GM11168 (cell line): ENCODE data around the gene ARHGAP10.

ENCODE experiments used
- in situ Hi-C: fragments of 300-500 bp; cut with MboI; formaldehyde crosslinking; loops from one replicate; pipeline ENCODE4 v1.12.0; 2022; ENCODE audit warnings: low sequenced_read_pairs; ENCODE audit not compliant: unreplicated experiment

ARHGAP10 gene

DNA sequence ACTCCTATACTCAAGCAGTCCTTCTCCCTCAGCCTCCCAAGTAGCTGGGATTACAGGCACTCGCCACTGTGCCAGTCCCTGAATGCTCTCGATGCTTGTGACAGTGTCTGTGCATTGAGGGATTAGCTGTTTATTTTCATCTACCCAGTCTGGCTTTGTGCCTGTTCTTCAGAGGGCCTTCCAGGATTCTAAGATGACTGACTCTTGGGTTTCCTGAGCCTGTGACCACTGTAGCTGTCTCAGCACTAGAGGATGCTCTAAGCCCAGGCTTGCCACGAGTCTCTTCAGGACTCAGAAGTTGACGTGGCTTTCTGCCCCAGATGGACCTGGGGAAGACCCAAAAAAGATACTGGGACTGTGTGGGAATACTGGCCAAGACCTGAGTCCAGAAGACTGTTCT, 201.4 kb downstream of the ARHGAP10 start:
- in situ Hi-C loops: no loop called here

DNA sequence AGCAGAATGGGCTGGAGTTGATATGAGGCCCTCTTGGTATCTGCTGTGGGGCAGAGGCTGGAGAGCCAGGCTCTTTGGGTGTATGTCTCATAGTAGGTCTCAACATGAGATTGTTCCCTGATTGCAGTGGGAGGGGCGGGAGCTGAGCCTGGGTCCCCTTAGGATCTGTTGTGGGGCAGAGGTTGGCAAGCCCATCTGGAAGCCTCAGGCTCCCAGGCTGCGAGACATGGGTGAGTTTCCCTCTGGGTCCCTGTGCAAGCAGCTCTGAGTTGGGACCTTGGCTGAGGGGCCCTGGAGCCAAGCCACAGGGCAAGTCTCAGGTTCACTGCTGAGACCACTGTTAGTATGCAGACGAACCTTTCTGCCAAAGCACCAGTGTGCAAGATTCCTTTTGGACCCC, 201.9 kb downstream of the ARHGAP10 start:
- in situ Hi-C loops: no loop called here

DNA sequence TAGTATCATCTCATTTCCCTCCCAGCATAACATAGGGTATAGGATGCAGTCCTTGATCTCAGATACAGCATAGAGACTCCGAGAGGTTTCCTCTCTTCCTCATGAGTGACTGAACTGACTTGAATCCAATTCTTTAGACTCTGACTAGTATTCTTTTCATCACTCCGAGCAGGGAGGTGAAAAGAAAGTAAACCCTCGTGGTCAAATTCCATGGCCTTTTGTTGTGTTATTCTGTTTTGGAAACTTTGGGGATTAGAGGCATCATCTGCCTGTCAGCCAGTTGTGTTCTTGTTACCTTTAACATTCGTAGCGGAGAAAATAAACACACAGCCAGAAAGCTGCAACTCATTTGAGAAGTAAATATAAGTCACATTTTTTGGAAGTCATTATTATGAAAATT, 206.6 kb downstream of the ARHGAP10 start:
- in situ Hi-C loops: no loop called here

DNA sequence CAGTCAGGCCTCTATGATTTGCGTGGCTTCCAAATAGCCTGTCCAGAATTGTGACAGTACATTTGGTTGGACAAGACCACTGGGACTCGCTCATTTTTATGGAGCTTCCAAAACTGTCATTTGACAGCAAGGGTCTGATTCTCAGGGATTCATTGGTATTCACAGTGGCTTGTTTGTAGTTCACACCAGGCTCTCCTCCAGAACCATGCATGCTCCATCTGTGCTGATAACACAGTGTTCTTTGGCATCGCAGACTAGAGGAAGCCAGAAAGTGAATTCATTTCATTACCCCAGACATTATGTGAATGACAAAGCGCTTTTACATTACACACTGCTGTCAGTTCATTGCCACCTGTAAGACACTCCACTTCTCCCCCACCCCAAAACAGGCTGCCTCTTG, 208.3 kb downstream of the ARHGAP10 start:
- in situ Hi-C loops: loop anchor here (10.0 kb wide), 1 partner anchor 225 kb away; no protein-coding TSS in a partner anchor

- in situ Hi-C loops: loop anchor here (10.0 kb wide), 1 partner anchor 223 kb away; no protein-coding TSS in a partner anchor
These were observed 209.5 kb downstream of the ARHGAP10 start for GRCh38 chr4:147941373-147941772.

- in situ Hi-C loops: loop anchor here (10.0 kb wide), 1 partner anchor 222 kb away; no protein-coding TSS in a partner anchor
These were observed 210.8 kb downstream of the ARHGAP10 start for GRCh38 chr4:147942729-147943128.

DNA sequence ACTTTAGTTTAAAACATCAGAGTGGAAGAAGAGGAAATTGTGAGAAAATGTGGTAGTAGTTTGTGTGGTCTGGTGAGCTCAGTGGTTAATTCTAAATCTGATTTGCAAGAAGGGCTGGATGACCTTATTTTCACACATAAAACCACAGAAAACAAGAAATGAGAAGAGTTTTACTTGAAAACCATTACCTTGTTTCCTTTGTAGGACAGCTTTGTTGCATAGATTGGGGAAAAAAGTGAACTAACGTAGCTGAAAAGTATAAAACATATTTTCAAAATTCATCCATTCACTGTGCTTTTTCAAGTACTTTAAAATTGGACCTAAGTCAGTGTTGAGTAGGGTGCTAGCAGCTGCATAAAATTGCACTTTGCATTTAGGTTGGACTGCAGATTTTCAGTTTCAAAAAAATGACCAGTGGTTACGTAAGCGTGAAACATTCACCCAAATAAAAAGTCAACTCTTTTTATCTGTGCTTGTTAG, 211.3 kb downstream of the ARHGAP10 start:
- in situ Hi-C loops: loop anchor here (10.0 kb wide), 1 partner anchor 222 kb away; no protein-coding TSS in a partner anchor

DNA sequence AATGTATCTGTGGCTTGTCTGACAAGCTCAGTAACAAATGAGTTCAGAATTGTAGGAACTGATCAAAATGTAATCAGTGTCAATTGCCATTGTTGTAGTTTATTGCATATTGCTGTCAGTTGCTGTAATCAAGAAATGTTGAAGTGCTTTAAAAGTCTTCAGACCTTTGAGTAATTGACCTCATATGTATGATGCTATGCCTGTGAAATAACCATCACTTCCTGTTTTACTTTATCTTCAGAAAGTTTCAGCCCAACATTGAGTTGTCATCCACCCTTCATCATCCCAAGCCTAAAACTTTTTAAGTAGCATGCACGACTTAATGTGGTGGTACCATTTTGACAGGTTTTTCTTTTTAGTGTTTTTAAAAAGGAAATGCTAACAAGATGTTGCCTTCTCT, 212.4 kb downstream of the ARHGAP10 start:
- in situ Hi-C loops: loop anchor here (10.0 kb wide), 1 partner anchor 221 kb away; no protein-coding TSS in a partner anchor

GRCh38 chr4:147944670-147945260, 212.9 kb downstream of the ARHGAP10 start:
- in situ Hi-C loops: loop anchor here (10.0 kb wide), 1 partner anchor 220 kb away; no protein-coding TSS in a partner anchor

DNA sequence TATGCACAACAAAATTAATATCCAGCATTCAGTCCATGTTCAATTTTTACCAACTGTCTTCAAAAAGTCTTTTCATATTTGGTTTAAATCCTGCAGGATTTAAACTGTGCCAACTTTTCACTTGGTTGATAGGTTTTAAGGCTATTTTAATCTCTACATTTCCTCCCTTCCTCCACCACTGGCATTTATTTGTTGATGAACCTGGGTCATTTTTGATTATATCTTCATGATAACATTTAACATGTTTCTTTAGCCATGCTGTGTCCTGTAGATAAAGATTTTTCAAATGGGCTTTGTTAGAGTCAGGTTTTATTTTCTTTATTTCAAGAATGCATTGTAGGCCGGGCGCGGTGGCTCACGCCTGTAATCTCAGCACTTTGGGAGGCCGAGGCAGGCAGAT, 216.4 kb downstream of the ARHGAP10 start:
- in situ Hi-C loops: loop anchor here (10.0 kb wide), 1 partner anchor 216 kb away; no protein-coding TSS in a partner anchor

- in situ Hi-C loops: no loop called here
These were observed 218.4 kb downstream of the ARHGAP10 start for GRCh38 chr4:147950261-147950660.

- in situ Hi-C loops: no loop called here
These were observed 219.0 kb downstream of the ARHGAP10 start for GRCh38 chr4:147950841-147951240.

- in situ Hi-C loops: no loop called here
These were observed 223.0 kb downstream of the ARHGAP10 start for GRCh38 chr4:147954850-147955249.

- in situ Hi-C loops: no loop called here
These were observed 224.1 kb downstream of the ARHGAP10 start for GRCh38 chr4:147955827-147956558.

DNA sequence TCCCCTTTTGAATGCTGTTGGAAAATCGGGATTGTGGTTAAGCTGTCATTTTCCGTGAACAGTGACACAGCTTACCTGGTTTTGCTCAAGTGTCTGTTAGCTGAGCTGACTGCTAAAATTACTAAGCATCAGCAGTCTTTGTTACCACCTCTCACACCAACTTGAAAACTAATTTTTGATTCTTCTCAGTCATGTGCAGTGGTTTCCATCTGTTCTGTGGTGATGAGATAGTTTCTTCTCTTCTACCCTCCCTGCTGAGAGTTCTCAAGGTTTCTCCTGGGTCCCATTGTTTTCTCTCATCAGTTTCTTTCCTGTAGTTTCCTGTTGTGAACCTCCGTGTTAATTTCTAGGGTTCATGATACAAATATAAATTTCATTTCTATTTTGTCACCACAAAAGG, 225.6 kb downstream of the ARHGAP10 start:
- in situ Hi-C loops: no loop called here

DNA sequence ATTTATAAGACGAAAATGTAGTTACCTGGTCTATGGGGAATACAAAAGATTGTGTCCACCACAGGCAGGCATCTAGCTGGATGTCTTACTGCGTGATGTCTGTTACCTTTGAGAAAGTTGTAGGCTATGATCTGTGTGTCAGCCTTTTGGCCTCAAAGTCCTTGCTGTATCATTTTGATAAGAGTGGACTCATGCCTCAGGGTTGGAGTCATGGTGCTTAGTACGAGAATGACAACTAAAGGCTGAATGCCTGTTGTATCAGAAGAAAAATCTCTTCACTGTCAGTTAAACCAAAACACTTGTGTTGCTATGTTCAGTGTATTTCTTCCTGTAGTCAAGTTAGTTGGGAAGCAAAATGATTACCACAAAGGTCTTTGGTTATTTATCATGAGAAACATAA, 226.2 kb downstream of the ARHGAP10 start:
- in situ Hi-C loops: no loop called here

GRCh38 chr4:147958489-147959065, 226.7 kb downstream of the ARHGAP10 start:
- in situ Hi-C loops: no loop called here

- in situ Hi-C loops: no loop called here
These were observed 229.1 kb downstream of the ARHGAP10 start for GRCh38 chr4:147960971-147961370.

- in situ Hi-C loops: no loop called here
These were observed 232.0 kb downstream of the ARHGAP10 start for GRCh38 chr4:147963839-147964238.

GRCh38 chr4:147964266-147964880, 232.5 kb downstream of the ARHGAP10 start:
- in situ Hi-C loops: no loop called here

DNA sequence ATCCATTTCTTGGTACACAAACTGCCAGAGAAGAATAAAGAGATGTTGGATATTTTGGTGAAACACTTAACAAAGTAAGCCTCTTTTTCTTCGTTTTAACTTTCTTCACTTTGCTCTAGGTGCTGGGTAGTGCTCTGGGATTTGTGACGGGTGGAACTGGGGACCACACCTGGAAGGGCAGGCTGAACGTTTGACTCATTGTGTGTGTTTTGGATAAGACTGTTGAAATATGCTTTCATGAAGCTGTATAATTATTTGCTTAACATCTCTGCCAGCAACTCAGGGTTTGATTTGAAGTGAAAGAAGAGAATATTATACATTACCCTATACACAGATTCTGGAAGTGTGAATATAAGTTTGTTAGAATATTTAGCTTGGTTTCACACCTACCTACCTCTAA, 233.2 kb downstream of the ARHGAP10 start:
- in situ Hi-C loops: no loop called here
